ENCODE results near the gene TRAPPC3.

Gene TRAPPC3

DNA sequence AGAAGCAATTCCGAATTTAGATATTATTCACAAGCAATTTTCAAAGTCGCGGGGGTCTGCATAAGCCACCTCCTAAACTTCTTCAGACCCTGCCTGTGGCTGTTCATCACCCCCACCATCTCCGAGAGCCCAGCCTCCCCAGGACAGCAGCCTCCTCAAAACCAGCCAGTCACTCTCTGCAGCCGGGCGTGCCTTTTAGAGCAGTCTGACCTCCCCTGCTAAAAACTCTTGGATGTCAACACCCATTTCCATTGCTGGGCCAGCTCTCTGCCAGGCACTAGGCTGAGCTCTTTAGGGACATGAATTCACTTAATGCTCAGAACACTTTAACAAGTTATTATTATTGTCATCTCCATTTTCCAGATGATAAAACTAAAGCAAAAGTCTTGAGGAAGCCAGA is 48.9 kb downstream of the TRAPPC3 start:
- no peak for DNase-seq (ENCODE audit: low read depth in 2 of 2)

DNA sequence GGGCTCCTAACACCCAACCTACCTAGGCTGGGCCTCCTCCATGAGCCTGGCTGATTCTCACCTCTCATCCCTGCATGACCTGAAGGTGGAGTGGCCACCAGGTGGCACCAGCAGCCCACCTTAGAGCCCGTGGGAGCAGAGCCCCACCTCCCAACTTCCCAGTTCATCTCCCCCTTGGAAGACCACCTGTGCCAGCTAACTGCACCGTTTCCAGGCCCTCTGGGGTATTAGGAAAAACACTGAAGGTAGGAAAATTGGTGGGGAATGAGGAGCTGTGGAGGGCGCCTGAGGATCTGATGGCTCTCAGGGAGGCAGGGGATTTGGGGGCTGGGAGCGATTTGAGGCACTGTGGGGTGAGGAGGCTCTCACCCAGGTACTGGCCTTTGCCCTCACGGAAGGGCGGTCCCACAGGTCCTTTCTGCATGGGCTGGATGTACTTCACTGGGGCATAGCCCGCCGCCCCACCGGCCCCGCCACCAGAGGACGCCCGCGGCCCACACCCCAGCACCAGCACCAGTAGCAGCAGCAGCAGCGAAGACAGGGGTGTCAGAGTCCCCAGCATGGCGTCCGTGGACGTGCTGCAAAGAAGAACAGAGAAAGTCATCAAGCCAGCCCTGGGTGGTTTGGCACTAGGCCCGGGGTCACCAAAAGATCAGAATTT is 49.5 kb downstream of the TRAPPC3 start:
- DNase-seq (ENCODE audit: low read depth in 2 of 2), result peak; percentile 52 to 72

DNA sequence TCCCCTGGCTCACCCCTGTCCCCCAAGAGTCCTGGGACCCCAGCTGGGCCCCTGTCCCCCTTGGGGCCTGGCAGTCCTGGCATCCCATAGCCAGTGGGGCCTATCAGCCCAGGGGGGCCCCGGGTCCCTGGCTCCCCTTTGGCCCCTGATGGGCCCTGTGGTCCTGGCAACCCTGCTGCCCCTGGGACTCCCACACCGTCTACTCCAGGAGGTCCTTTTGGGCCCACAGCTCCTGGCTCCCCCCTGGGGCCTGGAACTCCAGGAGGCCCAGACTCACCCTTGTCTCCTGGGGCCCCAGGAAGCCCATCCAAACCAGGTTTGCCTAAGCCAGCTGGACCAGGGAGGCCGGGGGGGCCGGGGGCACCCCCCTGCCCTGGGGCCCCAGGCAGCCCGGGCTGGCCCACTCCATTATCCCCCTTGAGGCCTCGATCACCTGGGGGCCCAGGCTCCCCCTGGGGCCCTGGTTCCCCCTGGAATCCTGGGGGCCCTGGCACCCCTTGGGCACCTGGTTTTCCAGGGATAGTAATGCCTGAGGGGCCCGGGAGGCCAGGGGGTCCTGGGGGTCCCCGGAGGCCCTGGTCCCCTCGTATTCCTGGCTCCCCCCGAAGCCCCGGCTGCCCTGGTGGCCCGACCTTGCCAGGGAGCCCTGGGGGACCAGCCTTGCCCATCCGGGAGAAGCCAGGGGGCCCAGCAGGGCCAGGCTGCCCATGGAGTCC is 50.5 kb downstream of the TRAPPC3 start:
- DNase-seq (ENCODE audit: low read depth in 2 of 2), result no peak

DNA sequence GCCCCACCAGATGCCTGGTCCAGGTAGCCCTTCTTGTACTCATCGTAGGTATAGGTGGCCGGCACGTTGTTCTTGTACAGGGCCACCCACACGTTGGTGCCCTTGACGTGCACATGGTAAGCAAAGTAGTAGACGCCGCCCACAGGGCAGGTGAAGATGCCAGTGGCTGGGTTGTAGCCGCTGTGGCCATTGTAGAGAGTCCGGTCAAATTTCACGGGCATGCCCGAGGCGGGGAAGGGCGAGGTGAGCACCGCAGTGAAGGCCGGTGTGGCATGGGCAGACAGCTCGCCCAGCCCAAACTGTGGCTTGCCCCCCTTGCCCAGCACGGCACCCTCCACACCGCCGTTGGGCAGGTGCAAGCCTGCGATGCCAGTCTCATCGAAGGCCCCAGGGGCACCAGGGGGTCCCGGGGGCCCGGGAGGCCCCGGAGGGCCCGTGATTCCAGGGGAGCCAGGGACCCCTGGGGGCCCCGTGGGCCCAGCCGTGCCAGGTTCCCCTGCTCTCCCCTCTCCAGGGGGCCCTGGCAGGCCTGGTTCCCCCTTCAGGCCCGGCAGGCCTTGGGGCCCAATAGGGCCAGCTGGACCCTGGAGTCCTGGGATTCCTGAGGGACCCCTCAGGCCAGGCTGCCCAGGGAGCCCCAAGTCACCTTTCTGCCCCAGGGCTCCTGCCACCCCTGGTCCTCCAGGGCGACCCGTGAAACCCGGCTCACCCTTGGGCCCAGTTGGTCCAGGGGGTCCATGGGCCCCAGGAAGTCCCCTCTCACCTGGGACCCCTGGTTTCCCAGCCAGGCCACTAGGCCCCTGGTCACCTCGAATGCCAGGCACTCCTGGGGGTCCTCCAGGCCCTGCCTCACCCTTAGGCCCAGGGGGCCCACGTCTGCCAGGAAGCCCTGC is 51.3 kb downstream of the TRAPPC3 start:
- DNase-seq (ENCODE audit: low read depth in 2 of 2), result no peak

DNA sequence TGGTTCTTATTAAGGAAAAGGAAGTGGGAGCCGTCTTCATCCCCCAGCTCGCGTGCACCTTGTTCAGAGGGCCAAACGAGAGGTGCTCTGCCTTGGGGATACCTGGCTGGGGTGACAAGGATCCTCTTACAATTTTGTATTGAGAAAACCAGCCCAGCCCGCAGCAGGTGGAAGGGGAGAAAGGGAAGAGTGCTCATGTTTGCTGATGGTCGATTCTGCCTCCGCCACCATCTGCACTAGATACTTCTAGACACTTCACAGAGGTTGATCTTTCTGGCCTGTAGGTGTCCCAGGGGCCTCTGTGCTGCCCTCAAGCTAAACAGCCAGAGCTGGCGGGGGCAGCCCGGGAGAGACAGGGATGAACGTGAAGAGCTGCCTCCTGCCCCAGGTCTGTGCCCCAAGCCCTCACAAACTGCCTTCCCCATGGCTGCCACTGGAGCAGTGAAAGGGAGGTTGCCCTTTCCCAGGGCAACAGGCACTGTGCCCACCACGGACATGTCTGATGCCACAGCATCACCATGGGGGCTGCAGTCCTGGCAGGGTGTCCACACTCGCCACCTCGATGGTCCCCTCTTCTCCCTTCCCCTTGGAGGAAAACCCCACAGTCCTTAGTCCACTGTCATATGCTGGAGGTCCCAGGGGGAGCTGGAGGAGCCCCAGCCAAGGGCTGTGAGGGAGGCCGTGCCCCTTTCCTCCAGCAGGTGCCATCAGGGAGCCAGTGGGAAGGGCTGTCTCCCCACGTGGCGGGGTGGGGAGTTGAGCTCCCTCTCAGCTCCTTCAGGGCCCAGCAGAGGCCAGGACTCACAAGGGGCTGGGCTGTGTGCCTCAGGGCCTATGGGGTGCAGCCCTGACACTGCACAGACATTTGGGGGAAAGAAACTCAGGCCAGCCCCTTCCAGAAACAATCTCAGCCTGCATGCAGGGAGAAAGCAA is 52.5 kb downstream of the TRAPPC3 start:
- no peak for DNase-seq (ENCODE audit: low read depth in 2 of 2)

DNA sequence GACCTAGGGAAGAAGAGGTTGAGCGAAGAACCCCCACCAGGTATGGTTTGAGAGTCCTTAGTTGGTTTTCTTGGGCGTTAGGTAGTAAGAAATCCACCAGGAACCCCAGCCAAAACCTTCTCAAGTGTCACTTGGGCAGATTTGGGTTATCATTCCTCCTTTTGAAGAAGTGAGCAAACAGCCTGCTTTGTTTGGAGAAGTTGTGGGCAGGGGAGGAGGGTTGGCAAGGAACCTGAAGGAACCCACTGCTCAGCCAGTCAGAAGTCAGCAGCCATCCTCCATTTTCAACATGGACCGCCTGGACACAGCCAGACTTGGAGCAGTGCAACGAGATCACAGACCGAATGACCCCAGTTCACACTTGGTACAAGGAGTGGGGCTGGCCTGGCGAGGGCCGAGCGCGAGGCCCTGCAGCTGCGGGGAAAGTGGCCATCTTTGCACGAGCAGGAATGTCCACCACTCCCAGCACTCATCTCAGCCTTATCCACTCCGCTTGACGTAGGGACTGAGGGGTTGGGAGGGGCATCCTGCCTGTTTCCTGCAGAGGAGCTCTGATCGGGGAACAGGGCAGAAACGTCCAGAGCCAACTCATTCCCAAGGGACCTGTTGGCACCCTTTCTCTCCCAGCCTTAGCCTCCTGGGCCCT is 53.4 kb downstream of the TRAPPC3 start:
- no peak for DNase-seq (ENCODE audit: low read depth in 2 of 2)

DNA sequence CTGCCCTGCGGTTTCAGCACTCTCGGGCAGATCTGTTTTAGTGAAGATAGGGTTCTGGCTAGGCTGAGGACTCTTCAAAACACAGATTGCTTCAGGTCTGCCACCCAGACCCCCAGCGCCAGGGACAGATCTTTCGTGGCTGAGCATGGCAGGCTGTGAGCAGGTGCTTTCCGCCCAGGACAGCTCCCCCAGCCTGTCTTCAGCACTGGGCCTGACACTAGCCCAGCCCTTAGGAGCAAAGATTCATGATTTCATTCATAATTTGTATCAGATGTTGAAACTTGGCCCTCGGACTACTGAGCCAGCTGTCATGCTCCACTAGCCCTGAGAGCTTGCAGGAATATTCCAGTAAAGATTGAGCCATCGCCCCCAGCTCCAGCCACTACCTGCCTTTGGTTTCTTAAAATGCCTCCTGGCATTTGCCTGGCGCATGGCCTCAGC is 54.6 kb downstream of the TRAPPC3 start:
- no peak for DNase-seq (ENCODE audit: low read depth in 2 of 2)

DNA sequence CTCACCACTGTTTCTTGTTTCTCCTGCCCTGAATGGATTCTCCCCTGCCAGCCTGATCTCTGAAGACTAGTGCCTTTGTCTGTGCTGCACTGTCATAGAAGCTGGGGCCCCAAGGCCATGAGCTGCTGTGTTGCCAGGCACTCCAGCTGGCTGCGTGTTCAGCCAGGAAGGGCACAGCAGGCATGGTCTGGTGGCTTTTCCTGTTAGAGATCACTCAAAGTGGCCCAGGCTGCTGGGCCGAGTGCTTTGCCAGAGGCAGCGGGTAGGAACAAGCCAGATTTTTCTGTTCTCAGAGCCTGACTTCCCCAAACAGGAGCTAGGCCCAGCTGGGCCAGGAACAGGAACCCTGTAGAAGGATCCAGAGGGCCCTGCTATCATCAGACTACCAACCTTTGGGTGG is 55.4 kb downstream of the TRAPPC3 start:
- no peak for DNase-seq (ENCODE audit: low read depth in 2 of 2)

DNA sequence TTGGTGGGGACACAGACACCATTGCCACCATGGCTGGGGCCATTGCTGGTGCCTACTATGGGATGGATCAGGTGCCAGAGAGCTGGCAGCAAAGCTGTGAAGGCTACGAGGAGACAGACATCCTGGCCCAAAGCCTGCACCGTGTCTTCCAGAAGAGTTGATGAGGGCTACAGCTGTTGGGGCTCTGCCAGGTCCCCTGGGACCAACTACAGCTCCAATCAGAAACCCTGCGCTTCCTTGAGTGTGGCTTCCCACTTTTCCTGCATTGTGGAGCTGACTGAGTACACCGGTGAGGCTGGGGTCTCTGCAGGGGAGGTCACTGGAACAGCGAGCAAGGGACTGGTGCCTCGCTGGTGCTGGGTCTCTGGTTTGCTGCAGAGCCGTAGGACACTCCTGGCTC is 56.1 kb downstream of the TRAPPC3 start:
- no peak for DNase-seq (ENCODE audit: low read depth in 2 of 2)

DNA sequence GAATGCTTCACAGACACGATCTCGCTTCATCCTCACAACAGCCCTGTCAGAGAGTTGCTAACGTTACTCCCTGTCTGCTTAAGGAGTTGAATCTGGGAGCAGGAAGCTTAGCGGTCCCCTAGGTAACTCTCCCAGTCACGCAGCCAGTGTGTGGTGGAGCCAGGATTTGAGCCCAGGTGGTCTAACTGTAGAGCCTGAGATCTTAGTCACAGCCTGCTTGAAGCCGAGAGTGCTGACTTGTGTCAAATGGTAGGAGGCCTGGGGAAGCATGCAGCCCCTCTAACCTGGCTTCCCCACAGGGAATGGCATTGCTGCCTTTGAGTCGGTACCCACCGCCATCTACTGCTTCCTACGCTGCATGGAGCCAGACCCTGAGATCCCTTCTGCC is 56.5 kb downstream of the TRAPPC3 start:
- DNase-seq (ENCODE audit: low read depth in 2 of 2), result no peak

DNA sequence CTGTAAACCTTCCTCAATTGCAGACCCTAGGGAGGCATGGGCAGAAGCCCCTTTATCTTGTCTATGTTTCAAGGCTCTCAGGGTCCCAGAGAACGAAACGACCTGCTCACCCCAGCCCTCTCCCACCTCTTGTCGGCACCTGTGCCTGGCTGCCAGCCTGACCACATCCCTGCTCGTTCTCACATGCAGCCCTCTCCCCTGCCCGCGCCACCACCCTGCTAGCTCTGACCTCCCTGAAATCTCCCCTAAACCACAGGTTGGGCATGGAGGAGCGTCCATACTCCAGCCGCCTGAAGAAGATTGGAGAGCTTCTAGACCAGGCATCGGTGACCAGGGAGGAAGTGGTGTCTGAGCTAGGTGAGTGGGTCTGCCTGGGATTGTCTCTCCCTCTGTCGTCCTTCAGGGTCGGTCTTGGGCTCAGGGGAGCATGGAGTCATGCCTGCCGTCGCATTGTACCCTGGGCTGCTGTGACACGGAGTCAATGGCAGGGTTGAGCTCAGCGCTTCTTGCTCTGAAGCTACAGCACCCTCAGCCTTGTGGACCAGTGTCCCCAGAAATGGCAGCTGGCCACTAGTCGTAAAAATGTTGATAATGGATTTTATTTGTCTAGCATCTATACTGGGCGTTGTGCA is 57.0 kb downstream of the TRAPPC3 start:
- DNase-seq (ENCODE audit: low read depth in 2 of 2), result no peak

DNA sequence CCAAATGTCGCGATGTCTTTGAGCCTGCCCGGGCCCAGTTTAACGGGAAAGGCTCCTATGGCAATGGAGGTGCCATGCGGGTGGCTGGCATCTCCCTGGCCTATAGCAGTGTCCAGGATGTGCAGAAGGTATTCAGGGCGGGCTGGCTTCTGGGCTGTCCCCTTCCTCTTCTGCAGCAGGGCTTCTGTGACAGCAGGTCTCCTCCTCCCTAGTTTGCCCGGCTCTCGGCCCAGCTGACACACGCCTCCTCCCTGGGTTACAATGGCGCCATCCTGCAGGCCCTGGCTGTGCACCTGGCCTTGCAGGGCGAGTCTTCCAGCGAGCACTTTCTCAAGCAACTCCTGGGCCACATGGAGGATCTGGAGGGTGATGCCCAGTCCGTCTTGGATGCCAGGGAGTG is 57.6 kb downstream of the TRAPPC3 start:
- no peak for DNase-seq (ENCODE audit: low read depth in 2 of 2)

DNA sequence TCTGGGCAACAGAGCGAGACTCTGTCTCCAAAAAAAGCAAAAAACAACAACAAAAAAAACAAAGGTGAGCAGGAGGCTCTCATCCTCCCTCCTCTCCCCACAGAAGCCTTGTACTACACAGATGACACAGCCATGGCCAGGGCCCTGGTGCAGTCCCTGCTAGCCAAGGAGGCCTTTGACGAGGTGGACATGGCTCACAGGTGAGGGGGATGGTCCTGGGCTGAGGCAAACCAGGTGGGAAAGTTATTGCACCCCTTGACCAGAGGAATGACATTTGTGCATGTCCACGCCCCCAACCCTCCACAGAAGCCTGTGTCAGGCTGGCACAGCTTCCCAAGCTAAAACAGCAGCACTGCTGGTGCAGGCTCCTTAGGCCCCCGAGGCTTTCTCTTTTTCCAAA is 58.1 kb downstream of the TRAPPC3 start:
- DNase-seq (ENCODE audit: low read depth in 2 of 2), result no peak

DNA sequence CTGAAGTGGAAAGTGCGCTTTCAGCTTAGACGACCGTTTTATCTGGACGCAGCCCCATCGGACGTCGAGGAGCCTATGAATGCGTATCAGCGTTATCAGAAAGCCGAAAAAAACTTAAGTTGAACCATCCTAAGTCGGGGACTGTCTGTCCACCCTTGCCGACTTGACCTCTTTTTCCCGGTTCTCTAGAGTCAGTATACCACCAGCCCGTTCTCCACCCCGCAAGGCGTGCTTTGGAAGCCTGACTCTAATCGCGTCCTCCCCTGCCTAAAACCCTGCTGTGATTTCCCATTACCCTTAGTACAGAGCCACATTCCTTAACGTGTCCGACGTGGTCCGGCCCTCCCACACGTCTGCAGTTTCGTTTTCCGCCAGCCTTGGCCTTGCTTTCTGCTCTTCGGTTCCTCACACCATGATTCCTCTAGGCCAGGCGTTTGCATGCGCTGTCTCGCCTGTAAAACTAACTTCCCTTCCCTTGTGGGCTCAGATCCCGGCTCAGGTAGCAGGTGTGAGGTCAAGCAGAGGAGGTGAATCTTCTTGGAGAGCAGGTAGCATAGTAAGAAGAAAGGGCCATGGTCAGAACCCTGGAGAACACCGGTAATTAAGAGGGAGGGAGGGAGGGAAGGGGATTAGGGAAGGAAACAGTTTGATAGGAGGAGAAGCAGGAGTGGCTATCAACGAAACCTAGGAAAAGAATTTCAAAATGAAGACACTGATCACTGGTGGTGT is 59.7 kb downstream of the TRAPPC3 start:
- no peak for DNase-seq (ENCODE audit: low read depth in 2 of 2)

DNA sequence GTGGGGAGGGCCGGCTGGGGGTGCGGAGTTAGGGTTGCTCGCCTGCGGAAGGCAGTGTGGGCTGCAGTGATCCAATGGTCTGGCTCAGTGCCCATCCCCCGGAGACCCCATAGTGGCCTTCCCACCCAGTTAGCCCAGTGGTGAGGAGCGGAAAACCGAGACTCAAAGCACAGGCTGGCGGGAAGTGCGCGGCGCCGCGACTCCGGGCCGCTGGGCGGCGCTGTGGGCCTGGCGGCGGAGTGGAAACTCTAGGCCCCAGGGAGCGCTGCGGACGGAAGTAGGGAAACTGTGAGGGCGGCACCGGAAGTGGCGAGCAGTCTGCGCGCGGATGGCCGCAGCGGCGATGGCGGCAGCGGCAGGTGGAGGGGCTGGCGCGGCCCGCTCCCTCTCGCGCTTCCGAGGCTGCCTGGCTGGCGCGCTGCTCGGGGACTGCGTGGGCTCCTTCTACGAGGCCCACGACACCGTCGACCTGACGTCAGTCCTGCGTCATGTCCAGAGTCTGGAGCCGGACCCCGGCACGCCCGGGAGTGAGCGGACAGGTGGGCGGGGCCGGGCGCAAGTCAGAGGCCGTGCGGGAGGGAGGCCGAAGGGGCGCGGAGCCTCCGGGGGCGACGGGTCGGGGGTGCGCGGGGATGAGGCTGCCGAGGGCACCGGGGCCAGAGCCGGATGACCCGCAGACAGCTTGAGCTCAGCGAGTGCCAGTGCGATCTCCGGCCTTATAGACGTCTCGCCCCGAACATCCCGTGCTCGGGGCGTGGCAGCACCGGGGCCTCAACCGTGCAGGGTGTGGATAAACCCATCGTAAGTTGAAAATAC is 60.5 kb downstream of the TRAPPC3 start, which contains the start of gene ADPRS:
ADPRS (plus strand) TSS at position 316 of the 816 bp plus-strand sequence; CDS start at position 329, 13 bp downstream.
- DNase-seq (ENCODE audit: low read depth in 2 of 2), result peak; percentile 79 to 89

DNA sequence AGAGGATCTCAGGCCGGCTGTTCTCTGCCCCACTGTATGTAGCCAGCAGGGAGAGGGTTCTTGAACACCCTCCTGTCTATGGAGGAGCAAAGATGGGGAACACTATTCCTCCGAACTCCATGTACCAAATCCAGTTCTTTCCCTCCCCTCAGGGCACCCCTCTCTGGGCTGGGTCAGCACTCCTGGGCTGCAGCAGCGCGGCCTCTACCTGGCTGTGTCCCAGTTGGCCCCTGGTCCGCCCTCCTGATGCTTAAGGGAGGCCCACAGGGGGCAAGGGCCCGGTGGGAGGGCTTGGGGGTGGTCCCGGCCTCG is 61.1 kb downstream of the TRAPPC3 start:
- DNase-seq (ENCODE audit: low read depth in 2 of 2), result no peak

DNA sequence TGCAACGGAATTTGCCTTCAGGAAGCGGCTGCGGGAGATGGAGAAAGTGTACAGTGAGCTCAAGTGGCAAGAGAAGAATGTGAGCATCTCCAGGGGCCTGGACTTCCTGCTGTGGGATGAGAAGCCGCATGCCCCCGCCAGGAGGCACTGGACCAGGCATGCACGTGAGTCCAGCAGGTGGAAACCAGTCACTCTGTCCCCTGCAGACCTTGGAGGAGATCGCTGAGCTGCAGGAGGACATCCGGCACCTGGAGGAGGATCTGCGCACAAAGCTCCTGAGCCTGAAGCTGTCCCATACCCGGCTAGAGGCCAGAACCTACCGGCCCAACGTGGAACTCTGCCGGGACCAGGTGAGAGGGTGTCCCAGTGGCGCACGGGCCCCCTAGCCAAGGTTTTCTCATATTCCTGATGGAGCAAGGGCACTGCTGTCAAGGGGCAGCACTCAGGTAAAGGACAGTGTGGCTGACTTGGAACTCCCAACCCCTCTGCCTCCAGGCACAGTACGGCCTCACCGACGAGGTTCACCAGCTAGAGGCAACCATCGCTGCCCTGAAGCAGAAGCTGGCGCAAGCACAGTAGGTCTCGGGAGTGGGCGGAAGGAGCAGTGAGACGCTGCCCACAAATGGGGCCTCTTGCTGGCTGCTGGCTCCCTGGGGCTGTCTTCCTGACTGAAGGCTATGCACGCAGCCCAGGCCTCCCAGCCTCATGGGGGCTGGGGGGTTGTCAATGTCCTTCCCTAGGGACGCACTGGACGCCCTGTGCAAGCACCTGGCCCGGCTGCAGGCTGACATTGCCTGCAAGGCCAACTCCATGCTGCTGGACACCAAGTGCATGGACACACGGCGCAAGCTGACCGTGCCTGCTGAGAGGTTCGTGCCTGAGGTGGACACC is 61.8 kb downstream of the TRAPPC3 start:
- no peak for DNase-seq (ENCODE audit: low read depth in 2 of 2)
